Neural progenitor cell (in vitro differentiated cells): ENCODE measurements around the gene NDUFS3.

ENCODE experiments used
- CTCF ChIP-seq: fragments of 200-600 bp; sonication (generic); IDR thresholded peaks from 2 replicates; pipeline ENCODE4 v1.5.1; 2017; ENCODE audit warnings: antibody characterized with exemption, mild to moderate bottlenecking
- EZH2 ChIP-seq: fragments of 200-600 bp; sonication (generic); IDR thresholded peaks from 2 replicates; pipeline ENCODE4 v1.6.1; 2017; ENCODE audit warnings: antibody characterized with exemption, mild to moderate bottlenecking, moderate library complexity

GRCh38 chr11:47587723-47588326 lies 9.0 kb downstream of the NDUFS3 start:
- TF ChIP-seq CTCF (no peak), EZH2 (no peak)
